SKM-1 (cell line): ENCODE results near the gene SMAD2.

Experiments used
- DNase-seq: peaks from one replicate; lab custom pipeline; 2025; ENCODE audit not compliant: unreplicated experiment; lab: John Stamatoyannopoulos, UW

SMAD2 gene

GRCh38 chr18:47898055-47898454 lies 32.4 kb downstream of the SMAD2 start:
- DNase-seq = no peak

- no peak for DNase-seq
These were observed 34.8 kb downstream of the SMAD2 start for GRCh38 chr18:47895565-47896250.

- DNase-seq = no peak
These were observed 36.3 kb downstream of the SMAD2 start for GRCh38 chr18:47893939-47894699.

GRCh38 chr18:47893047-47893446 lies 37.4 kb downstream of the SMAD2 start:
- DNase-seq = no peak

GRCh38 chr18:47888156-47888555 lies 42.3 kb downstream of the SMAD2 start:
- DNase-seq = no peak

GRCh38 chr18:47887227-47887626 lies 43.2 kb downstream of the SMAD2 start:
- DNase-seq = no peak

GRCh38 chr18:47883771-47884413 lies 46.6 kb downstream of the SMAD2 start:
- no peak for DNase-seq

GRCh38 chr18:47882641-47883040 lies 47.8 kb downstream of the SMAD2 start:
- DNase-seq = no peak

GRCh38 chr18:47881752-47882455 lies 48.6 kb downstream of the SMAD2 start:
- DNase-seq = no peak

- DNase-seq = no peak
These were observed 49.4 kb downstream of the SMAD2 start for GRCh38 chr18:47881042-47881441.

GRCh38 chr18:47877892-47878291 lies 52.6 kb downstream of the SMAD2 start:
- no peak for DNase-seq

- DNase-seq = no peak
These were observed 53.6 kb downstream of the SMAD2 start for GRCh38 chr18:47876813-47877212.

GRCh38 chr18:47873625-47874024 lies 56.8 kb downstream of the SMAD2 start:
- DNase-seq = no peak

- no peak for DNase-seq
These were observed 58.0 kb downstream of the SMAD2 start for GRCh38 chr18:47872426-47872825.

- DNase-seq = no peak
These were observed 59.2 kb downstream of the SMAD2 start for GRCh38 chr18:47871288-47871687.

- no peak for DNase-seq
These were observed 59.9 kb downstream of the SMAD2 start for GRCh38 chr18:47870605-47871004.

- DNase-seq = no peak
These were observed 61.7 kb downstream of the SMAD2 start for GRCh38 chr18:47868744-47869143.

GRCh38 chr18:47865183-47865582 lies 65.3 kb downstream of the SMAD2 start:
- no peak for DNase-seq

- no peak for DNase-seq
These were observed 67.4 kb downstream of the SMAD2 start for GRCh38 chr18:47863041-47863440.

- DNase-seq = no peak
These were observed 71.9 kb downstream of the SMAD2 start for GRCh38 chr18:47858607-47859006.

GRCh38 chr18:47847635-47848034 lies 82.8 kb downstream of the SMAD2 start:
- DNase-seq = no peak
